ENCODE data around the gene EPS8L1. TPM values are rescaled to one million over a fixed set of nuclear protein-coding genes. Genes with fewer than 3 reads are reported as not detected.

EPS8L1 gene
- total RNA-seq, 1 experiment from 2014 or later = 62.1 TPM

- ChIA-PET RAD21 (ENCODE audit: low non-redundant PET in 1 of 2, low total read pairs in 2 of 2, uncharacterized antibody in 2 of 2, unreplicated experiment in 2 of 2) (no interaction called here), POLR2A (no interaction called here), CTCF (no interaction called here)
- Histone ChIP-seq H3K4me2 (ENCODE audit: low read length) (no peak overlapping the region), H3K4me1 (ENCODE audit: control insufficient read depth in 1 of 2, insufficient read depth in 2 of 2, low read length in 2 of 2) (peaks cover 6 to 18% of the 10 kb centered on the region in 2 experiments), H3K27ac (ENCODE audit: low read depth, low read length) (no peak overlapping the region), H2AFZ (ENCODE audit: low read depth, low read length, poor library complexity, severe bottlenecking) (no peak overlapping the region), H3K9me2 (ENCODE audit: insufficient read depth) (no peaks in the 10 kb centered on the region), H3K27me3 (ENCODE audit: insufficient read depth, low read length) (no peaks in the 10 kb centered on the region), H4K20me1 (ENCODE audit: insufficient read depth) (no peaks in the 10 kb centered on the region), H3K79me2 (ENCODE audit: insufficient read depth, low read length) (peaks cover 62% of the 10 kb centered on the region), H3K9ac (ENCODE audit: low read length) (no peak overlapping the region), H3K36me3 (ENCODE audit: control insufficient read depth in 1 of 2, insufficient read depth in 2 of 2, low read length in 2 of 2) (peaks cover 4 to 5% of the 10 kb centered on the region in 2 experiments; a peak in 2 of 4 replicates), H3K4me3 (replicated peaks in 1 of 2; ENCODE audit: low read depth in 1 of 2, low read length in 2 of 2) (no peak overlapping the region), H3K9me3 (ENCODE audit: control insufficient read depth in 1 of 2, insufficient read depth in 1 of 2, low read depth in 1 of 2, low read length in 2 of 2) (no peaks in the 10 kb centered on the region)
- ATAC-seq = no peak
- intact Hi-C loops (cut with micrococcal nuclease) = no loop called here
- BruUV-seq (replicated peaks) = no TSS peak
- no peak for DNase-seq (ENCODE audit: low read depth, low spot score)
- TF ChIP-seq YY1 (IDR thresholded peaks at IDR 0.05; ENCODE audit: extremely low read depth, insufficient replicate concordance, low read depth, low read length) = no peak
Measured at GRCh38 chr19:55112246-55112776, 36.6 kb downstream of the EPS8L1 start.

DNA sequence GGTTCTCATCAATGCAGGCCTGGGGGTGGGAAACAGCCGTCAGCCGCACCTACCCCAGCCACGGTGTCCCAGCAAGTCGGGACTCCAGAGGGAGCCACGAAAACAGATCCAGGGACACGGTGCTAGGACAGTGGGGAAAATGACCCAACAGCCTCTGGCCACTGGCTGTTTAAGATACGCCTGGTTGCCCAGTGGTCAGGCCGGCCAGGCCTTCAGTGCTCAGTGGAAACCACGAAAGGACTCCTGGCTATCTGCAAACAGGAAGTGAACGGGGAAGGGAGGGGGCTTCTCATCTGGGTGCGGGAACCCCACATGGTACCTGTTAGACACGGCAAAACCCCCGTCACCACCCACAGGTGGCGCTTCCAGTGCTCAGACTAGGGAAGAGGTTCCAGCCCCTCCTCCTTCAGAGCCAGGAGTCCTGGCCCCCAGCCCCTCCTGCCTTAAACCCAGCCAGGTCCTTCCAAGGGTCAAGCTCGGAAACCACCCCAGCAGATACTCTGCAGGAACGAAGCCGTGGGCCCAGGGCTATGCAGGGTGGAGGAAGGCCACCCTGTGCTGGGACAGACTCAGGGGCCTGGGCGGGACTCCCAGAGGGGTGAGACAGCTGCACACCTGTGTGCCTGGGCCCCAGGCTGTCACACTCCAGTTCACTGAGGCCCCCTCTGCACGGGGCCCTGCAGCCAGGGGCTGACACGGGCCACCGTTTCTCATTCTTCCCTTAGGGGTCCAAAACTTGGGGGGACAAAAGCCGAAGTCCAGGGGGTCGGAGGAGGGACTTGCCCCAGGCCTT is 37.3 kb downstream of the EPS8L1 start:
- Histone ChIP-seq H4K20me1 (ENCODE audit: insufficient read depth) (no peaks in the 10 kb centered on the region), H3K4me1 (ENCODE audit: control insufficient read depth in 1 of 2, insufficient read depth in 2 of 2, low read length in 2 of 2) (peaks cover 6 to 18% of the 10 kb centered on the region in 2 experiments), H3K9ac (ENCODE audit: low read length) (no peak overlapping the region), H3K36me3 (ENCODE audit: control insufficient read depth in 1 of 2, insufficient read depth in 2 of 2, low read length in 2 of 2) (peaks cover 4 to 5% of the 10 kb centered on the region in 2 experiments; a peak in 2 of 4 replicates), H3K27me3 (ENCODE audit: insufficient read depth, low read length) (no peaks in the 10 kb centered on the region), H3K9me3 (ENCODE audit: control insufficient read depth in 1 of 2, insufficient read depth in 1 of 2, low read depth in 1 of 2, low read length in 2 of 2) (no peaks in the 10 kb centered on the region), H2AFZ (ENCODE audit: low read depth, low read length, poor library complexity, severe bottlenecking) (no peak overlapping the region), H3K4me3 (replicated peaks in 1 of 2; ENCODE audit: low read depth in 1 of 2, low read length in 2 of 2) (no peak overlapping the region), H3K9me2 (ENCODE audit: insufficient read depth) (no peaks in the 10 kb centered on the region), H3K27ac (ENCODE audit: low read depth, low read length) (no peak overlapping the region), H3K79me2 (ENCODE audit: insufficient read depth, low read length) (peaks cover 62% of the 10 kb centered on the region), H3K4me2 (ENCODE audit: low read length) (no peak overlapping the region)
- ATAC-seq = no peak
- BruUV-seq (replicated peaks) = no TSS peak
- no peak for DNase-seq (ENCODE audit: low read depth, low spot score)
- intact Hi-C loops (cut with micrococcal nuclease) = no loop called here
- ChIA-PET CTCF (no interaction called here), POLR2A (no interaction called here), RAD21 (ENCODE audit: low non-redundant PET in 1 of 2, low total read pairs in 2 of 2, uncharacterized antibody in 2 of 2, unreplicated experiment in 2 of 2) (no interaction called here)
- TF ChIP-seq EZH2 (IDR thresholded peaks at IDR 0.05) (no peak), RAD21 (IDR thresholded peaks at IDR 0.05; ENCODE audit: low read depth) (no peak), CTCF (IDR thresholded peaks at IDR 0.05 in 2 of 3, conservative IDR thresholded peaks at IDR 0.05 in 1 of 3; ENCODE audit: borderline replicate concordance in 1 of 3, insufficient read depth in 1 of 3, low read depth in 2 of 3, low read length in 2 of 3) (0 out of 6 replicates have a peak, but pooled peaks of 2 of the 3 experiments have one; percentile 17 to 22), POLR2A (IDR thresholded peaks at IDR 0.05; ENCODE audit: borderline replicate concordance, extremely low read depth, insufficient read depth, insufficient read length) (no peak)

Data from HCT116 (cell line).